ENCODE results near the gene FGD5.
"Not testable (repeated sequence)": the region's sequence is repeated elsewhere in the genome, so short reads cannot be mapped to it uniquely, and the experiment has no call there.

Gene FGD5

GRCh38 chr3:14877469-14877868 is 58.7 kb downstream of the FGD5 start:
- no peak for DNase-seq (ENCODE audit: low read depth)

- DNase-seq (ENCODE audit: low read depth), result no peak
Observed at GRCh38 chr3:14879211-14879874, 60.6 kb downstream of the FGD5 start.

GRCh38 chr3:14880447-14881106 is 61.8 kb downstream of the FGD5 start:
- no peak for DNase-seq (ENCODE audit: low read depth)

- no peak for DNase-seq (ENCODE audit: low read depth)
Observed at GRCh38 chr3:14883226-14883625, 64.5 kb downstream of the FGD5 start.

- DNase-seq (ENCODE audit: low read depth), result peak; percentile 3
Observed at GRCh38 chr3:14884665-14885064, 65.9 kb downstream of the FGD5 start.

- no peak for DNase-seq (ENCODE audit: low read depth)
Observed at GRCh38 chr3:14885307-14885706, 66.5 kb downstream of the FGD5 start.

GRCh38 chr3:14886101-14886500 is 67.3 kb downstream of the FGD5 start:
- DNase-seq (ENCODE audit: low read depth), result no peak

GRCh38 chr3:14889205-14889604 is 70.4 kb downstream of the FGD5 start:
- no peak for DNase-seq (ENCODE audit: low read depth)

GRCh38 chr3:14889943-14890342 is 71.2 kb downstream of the FGD5 start:
- no peak for DNase-seq (ENCODE audit: low read depth)

GRCh38 chr3:14890476-14890875 is 71.7 kb downstream of the FGD5 start:
- no peak for DNase-seq (ENCODE audit: low read depth)

- no peak for DNase-seq (ENCODE audit: low read depth)
Observed at GRCh38 chr3:14891135-14892132, 72.7 kb downstream of the FGD5 start.

- no peak for DNase-seq (ENCODE audit: low read depth)
Observed at GRCh38 chr3:14892226-14892625, 73.5 kb downstream of the FGD5 start.

GRCh38 chr3:14894085-14894484 is 75.3 kb downstream of the FGD5 start:
- DNase-seq (ENCODE audit: low read depth), result no peak

GRCh38 chr3:14897266-14897665 is 78.5 kb downstream of the FGD5 start:
- no peak for DNase-seq (ENCODE audit: low read depth)

- DNase-seq (ENCODE audit: low read depth), result no peak
Observed at GRCh38 chr3:14898929-14899328, 80.2 kb downstream of the FGD5 start.

GRCh38 chr3:14899993-14900618 is 81.3 kb downstream of the FGD5 start:
- DNase-seq (ENCODE audit: low read depth), result no peak

- no peak for DNase-seq (ENCODE audit: low read depth)
Observed at GRCh38 chr3:14900881-14901873, 82.4 kb downstream of the FGD5 start.

- DNase-seq (ENCODE audit: low read depth), result no peak
Observed at GRCh38 chr3:14902719-14903118, 84.0 kb downstream of the FGD5 start.

- DNase-seq (ENCODE audit: low read depth), result not testable (repeated sequence)
Observed at GRCh38 chr3:14903501-14903900, 84.7 kb downstream of the FGD5 start.

- no peak for DNase-seq (ENCODE audit: low read depth)
Observed at GRCh38 chr3:14905055-14905657, 86.4 kb downstream of the FGD5 start.
